Stimulated activated CD8-positive, alpha-beta memory T cell treated with anti-CD3 and anti-CD28 coated beads, Interleukin-4, amount 100 ng/mL, for 1 hour (primary cell): ENCODE data around the gene GRAMD1B.

Source experiments
- DNase-seq, 2 donors: peaks; one replicate each; pipeline ENCODE4 v3.0.0-alpha.2; 2020; ENCODE audit warnings: low read depth in 2 of 2, low spot score in 1 of 2

The GRAMD1B gene

DNA sequence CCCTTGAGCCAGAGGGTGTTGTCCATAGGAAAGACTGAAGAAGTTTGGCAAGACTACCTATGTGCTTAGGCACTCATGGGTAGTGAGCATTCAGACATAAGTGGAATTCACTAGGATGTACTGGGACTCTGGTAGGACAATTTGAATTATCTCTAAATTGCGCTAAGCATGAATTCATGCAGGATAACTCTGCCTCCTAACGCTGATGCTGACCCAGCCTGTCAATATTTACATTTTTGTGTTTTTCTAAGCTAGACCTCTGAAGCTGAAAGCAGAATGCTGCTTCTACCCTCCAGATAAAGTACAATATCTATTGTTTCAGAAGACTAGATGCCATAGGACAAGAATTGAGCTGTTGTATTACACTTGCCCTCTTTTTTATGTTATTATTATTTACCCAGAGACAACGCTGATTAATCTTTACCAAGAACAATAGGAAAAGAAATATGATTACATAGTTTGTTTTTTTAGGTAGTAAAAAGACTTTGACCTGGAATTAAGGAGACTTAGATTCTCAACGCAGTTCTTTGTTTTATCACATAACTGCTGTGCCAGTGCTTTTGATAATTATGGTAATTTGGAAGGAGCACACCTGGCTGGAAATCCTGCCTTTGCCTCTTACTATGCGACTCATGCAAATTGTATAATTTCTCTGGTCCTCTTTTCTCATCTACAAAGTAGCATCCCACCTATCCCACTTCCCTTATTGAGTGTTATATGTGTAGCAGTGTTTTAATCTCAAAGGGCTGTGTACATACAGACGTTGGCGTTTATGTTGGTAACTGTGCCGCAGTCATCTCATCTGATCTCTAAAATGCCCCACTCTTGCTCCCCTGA is 21.2 kb upstream of the GRAMD1B start:
- DNase-seq, result no peak

GRCh38 chr11:123409456-123410217 is 20.4 kb upstream of the GRAMD1B start:
- no peak for DNase-seq

GRCh38 chr11:123410218-123410549 is 19.9 kb upstream of the GRAMD1B start:
- DNase-seq, result no peak

- DNase-seq, result no peak
Observed at GRCh38 chr11:123413636-123414035, 16.4 kb upstream of the GRAMD1B start.

GRCh38 chr11:123416566-123416965 is 13.5 kb upstream of the GRAMD1B start:
- no peak for DNase-seq

- DNase-seq, result no peak
Observed at GRCh38 chr11:123418351-123419114, 11.5 kb upstream of the GRAMD1B start.

DNA sequence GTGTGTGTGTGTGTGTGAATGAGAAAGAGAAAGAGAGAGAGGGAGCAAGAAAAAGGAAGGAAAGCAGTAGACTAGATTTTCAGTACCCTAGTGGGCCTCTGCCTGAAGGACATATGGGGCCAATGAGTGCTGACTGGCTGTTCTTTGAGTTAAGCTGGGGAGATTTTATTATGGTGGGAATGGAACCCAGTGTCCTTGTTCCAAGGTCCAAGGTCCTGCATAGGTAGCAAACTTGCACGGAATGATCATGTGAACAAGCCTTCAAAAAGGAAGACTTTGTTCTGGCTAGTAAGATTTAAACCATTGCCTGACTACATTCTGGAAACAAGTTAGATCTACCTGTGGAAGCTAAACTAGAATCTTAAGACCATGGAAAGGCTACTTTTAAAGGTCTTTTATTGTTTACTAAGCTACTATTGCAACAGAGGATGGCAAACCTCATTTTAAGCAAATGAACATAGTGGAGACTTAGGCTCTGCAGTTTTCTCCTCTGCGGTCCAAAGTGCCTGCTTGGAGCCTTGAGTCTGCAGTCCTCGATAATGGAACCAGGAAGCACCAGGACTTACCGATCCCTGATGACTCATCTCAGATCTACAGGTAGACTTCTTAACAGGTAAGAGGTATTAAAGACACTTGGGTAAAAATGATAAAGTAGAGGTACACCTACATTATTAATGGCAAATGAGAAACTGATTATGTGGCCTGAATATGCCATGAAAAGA is 10.2 kb upstream of the GRAMD1B start:
- DNase-seq, result no peak

- no peak for DNase-seq
Observed at GRCh38 chr11:123421589-123421988, 8.5 kb upstream of the GRAMD1B start.

DNA sequence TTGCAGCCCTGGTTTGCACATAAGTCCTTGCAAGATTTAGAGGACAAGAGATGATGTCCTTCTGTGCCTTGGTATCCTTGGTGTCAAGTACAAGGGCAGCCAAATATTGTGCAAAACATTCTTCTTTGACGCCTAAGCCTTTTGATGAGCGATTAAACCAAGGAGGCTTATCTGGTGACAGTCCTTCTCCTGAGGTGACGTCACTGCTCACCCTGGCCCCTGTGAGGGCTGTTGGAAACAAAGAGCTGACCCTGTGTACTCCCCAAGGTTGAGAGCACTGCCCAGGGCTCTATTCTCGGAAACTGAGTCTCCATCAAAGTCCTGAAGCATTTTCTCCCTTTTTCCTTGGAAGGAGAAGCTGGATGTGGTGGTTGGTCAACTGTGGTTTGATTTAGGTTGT is 4.7 kb upstream of the GRAMD1B start:
- DNase-seq, result no peak

DNA sequence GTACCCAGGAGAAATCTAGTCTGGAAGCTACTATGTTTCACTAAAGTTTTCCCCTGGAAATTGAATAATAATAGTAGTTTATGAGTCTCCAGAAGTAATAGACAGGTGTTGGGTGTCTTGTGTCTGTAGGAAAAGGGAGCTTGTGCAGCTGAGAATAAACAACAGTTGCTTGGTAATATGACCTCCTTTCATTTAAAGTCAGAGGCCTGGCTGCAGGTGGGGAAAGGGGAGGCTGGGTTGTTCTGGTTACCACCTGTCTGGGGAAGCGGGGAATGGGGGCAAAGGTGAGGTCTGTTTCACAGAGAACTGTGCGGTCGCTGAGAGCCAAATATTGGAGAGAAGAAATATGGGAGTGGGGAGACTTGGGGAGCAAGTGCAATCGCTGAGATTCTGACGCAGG is 3.3 kb upstream of the GRAMD1B start:
- DNase-seq, result no peak

GRCh38 chr11:123427405-123427804 is 2.7 kb upstream of the GRAMD1B start:
- no peak for DNase-seq

DNA sequence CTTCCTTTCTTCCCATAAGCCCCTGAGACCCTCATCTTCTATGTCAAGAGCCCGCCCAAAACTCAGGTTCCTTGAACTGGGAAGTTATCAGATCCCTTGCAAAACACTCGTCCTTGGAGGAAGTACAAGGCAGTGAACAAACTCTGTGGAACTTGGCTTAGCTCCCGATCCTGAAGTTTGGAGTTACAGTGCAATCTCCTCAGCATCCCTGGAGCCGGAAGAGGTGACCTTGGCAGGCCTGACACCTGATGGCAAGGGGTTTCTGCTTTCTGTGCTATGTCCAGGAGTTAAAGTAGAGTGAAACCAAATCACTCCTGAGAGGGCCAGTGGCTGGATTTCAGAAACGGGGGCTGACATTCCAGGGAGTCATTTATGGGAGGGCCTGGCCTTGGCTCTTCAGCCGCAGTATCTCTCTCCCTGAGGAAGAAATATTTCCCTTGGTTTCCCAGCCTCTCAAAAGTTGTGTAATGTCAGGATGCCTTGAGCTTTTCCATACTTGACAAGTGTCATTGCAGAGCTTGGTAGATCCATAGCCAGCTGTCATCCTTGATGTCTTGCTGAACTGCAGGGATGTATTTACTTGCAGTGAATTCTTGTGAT is 1.9 kb upstream of the GRAMD1B start:
- DNase-seq, result no peak

- no peak for DNase-seq
Observed at GRCh38 chr11:123429336-123429735, 733 bp upstream of the GRAMD1B start.

- DNase-seq, result peak in 1 of 2 donors; percentile 34
Observed at GRCh38 chr11:123430721-123431497, 840 bp downstream of the GRAMD1B start.

DNA sequence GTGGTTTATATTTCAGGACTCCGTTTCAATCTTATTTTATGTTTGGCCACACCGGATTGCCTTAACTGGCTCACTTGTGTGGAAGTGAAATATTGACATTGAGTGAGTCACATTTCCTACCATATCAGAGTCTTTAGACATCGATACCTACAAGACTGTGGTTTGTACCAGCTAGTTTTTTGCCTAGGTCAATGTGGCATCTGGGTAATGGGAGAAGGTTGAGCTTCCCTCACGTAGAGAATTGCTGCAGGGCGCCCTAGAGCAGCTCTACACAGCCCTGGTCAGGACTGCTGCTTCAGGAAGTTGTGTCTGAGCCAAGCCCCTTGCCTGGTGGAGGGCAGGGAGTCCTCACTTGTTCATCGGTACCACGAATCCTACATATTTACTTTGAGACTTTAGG is 1.6 kb downstream of the GRAMD1B start:
- no peak for DNase-seq

- DNase-seq, result no peak
Observed at GRCh38 chr11:123434262-123434661, 4.2 kb downstream of the GRAMD1B start.

- DNase-seq, result no peak
Observed at GRCh38 chr11:123434911-123435310, 4.8 kb downstream of the GRAMD1B start.

- DNase-seq, result no peak
Observed at GRCh38 chr11:123437236-123437979, 7.3 kb downstream of the GRAMD1B start.

- DNase-seq, result no peak
Observed at GRCh38 chr11:123438131-123438627, 8.1 kb downstream of the GRAMD1B start.
